ENCODE results near the gene NCAPG2. TPM values are rescaled to one million over a fixed set of nuclear protein-coding genes. Genes with fewer than 3 reads are reported as not detected.

Gene NCAPG2
- total RNA-seq, 1 experiment from 2014 or later = 99.2 TPM

GRCh38 chr7:158683541-158683940, 21.1 kb downstream of the NCAPG2 start (continued):
- TF ChIP-seq ARID4B (CRISPR knock-in tag; IDR thresholded peaks at IDR 0.05; ENCODE audit: borderline replicate concordance) (no peak), ZNF219 (CRISPR knock-in tag; IDR thresholded peaks at IDR 0.05; ENCODE audit: borderline replicate concordance) (no peak)

GRCh38 chr7:158682456-158682855, 22.1 kb downstream of the NCAPG2 start:
- H3K4me1 Mint-ChIP-seq = no peaks in the 10 kb centered on the region
- no peaks in the 10 kb centered on the region; the same call in 1 of the 2 replicates for H3K27me3 Mint-ChIP-seq (ENCODE audit: low read depth)
- peaks cover 59% of the 10 kb centered on the region for H3K36me3 Mint-ChIP-seq
- POLR2A ChIA-PET = no interaction called here
- DNase-seq (ENCODE audit: low spot score) (no peak), ATAC-seq (no peak)
- TF ChIP-seq FOXJ3 (CRISPR knock-in tag; IDR thresholded peaks at IDR 0.05; ENCODE audit: borderline replicate concordance) (no peak), ZNF396 (CRISPR knock-in tag; IDR thresholded peaks at IDR 0.05; ENCODE audit: borderline replicate concordance) (no peak), NFATC4 (CRISPR knock-in tag; IDR thresholded peaks at IDR 0.05) (no peak), SOX15 (CRISPR knock-in tag; IDR thresholded peaks at IDR 0.05) (no peak), ZNF281 (CRISPR knock-in tag; IDR thresholded peaks at IDR 0.05) (no peak), EMX1 (CRISPR knock-in tag; IDR thresholded peaks at IDR 0.05) (no peak)
- TF ChIP-seq, protein P1, sequence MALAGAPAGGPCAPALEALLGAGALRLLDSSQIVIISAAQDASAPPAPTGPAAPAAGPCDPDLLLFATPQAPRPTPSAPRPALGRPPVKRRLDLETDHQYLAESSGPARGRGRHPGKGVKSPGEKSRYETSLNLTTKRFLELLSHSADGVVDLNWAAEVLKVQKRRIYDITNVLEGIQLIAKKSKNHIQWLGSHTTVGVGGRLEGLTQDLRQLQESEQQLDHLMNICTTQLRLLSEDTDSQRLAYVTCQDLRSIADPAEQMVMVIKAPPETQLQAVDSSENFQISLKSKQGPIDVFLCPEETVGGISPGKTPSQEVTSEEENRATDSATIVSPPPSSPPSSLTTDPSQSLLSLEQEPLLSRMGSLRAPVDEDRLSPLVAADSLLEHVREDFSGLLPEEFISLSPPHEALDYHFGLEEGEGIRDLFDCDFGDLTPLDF (CRISPR knock-in tag; IDR thresholded peaks at IDR 0.05) = no peak
- TF ChIP-seq, protein P2, sequence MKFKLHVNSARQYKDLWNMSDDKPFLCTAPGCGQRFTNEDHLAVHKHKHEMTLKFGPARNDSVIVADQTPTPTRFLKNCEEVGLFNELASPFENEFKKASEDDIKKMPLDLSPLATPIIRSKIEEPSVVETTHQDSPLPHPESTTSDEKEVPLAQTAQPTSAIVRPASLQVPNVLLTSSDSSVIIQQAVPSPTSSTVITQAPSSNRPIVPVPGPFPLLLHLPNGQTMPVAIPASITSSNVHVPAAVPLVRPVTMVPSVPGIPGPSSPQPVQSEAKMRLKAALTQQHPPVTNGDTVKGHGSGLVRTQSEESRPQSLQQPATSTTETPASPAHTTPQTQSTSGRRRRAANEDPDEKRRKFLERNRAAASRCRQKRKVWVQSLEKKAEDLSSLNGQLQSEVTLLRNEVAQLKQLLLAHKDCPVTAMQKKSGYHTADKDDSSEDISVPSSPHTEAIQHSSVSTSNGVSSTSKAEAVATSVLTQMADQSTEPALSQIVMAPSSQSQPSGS (CRISPR knock-in tag; IDR thresholded peaks at IDR 0.05; ENCODE audit: borderline replicate concordance, low read depth) = no peak
- CTCF ChIA-PET = no interaction called here
- no peak overlapping the region for H3K27ac Mint-ChIP-seq
- no peak overlapping the region for H3K4me3 Mint-ChIP-seq
- no peaks in the 10 kb centered on the region for H3K9me3 Mint-ChIP-seq

GRCh38 chr7:158680754-158681153, 23.9 kb downstream of the NCAPG2 start:
- peaks cover 61% of the 10 kb centered on the region for H3K36me3 Mint-ChIP-seq

More at GRCh38 chr7:158680754-158681153, 23.9 kb downstream of the NCAPG2 start:
- no peaks in the 10 kb centered on the region; the same call in 1 of the 2 replicates for H3K27me3 Mint-ChIP-seq (ENCODE audit: low read depth)
- H3K9me3 Mint-ChIP-seq = no peaks in the 10 kb centered on the region
- ChIA-PET POLR2A (no interaction called here), CTCF (no interaction called here)
- no peak overlapping the region for H3K4me3 Mint-ChIP-seq
- DNase-seq (ENCODE audit: low spot score) = no peak
- H3K4me1 Mint-ChIP-seq = no peaks in the 10 kb centered on the region
- H3K27ac Mint-ChIP-seq = no peak overlapping the region
- no peak for ATAC-seq
- TF ChIP-seq SMAD4 (CRISPR knock-in tag; IDR thresholded peaks at IDR 0.05) (no peak), ZNF138 (CRISPR knock-in tag; conservative IDR thresholded peaks at IDR 0.05) (no peak), SOX15 (CRISPR knock-in tag; IDR thresholded peaks at IDR 0.05) (no peak), FOXP4 (CRISPR knock-in tag; IDR thresholded peaks at IDR 0.05) (no peak), MYBL2 (CRISPR knock-in tag; IDR thresholded peaks at IDR 0.05) (no peak), EMX1 (CRISPR knock-in tag; IDR thresholded peaks at IDR 0.05) (no peak), GABPB1 (CRISPR knock-in tag; IDR thresholded peaks at IDR 0.05) (no peak), ELF4 (CRISPR knock-in tag; IDR thresholded peaks at IDR 0.05; ENCODE audit: low read depth) (no peak)

Measured in WTC11 (cell line).